Duodenal mucosa (tissue), 2 donors: ENCODE results near the gene MTERF2.
"Not testable (repeated sequence)": the region's sequence is repeated elsewhere in the genome, so short reads cannot be mapped to it uniquely, and the experiment has no call there.

Experiments
- H3K27ac ChIP-seq: one replicate; pipeline ENCODE4 v1.7.0; 2013; ENCODE audit warnings: low read depth, low read length
- H3K27me3 ChIP-seq, 2 donors: one replicate each; pipeline ENCODE4 v1.7.0; 2013; ENCODE audit warnings: low read length in 2 of 2, control low read depth in 1 of 2; ENCODE audit not compliant: insufficient read depth in 2 of 2, control insufficient read depth in 1 of 2
- H3K36me3 ChIP-seq, 2 donors: one replicate each; pipeline ENCODE4 v1.7.0; 2013; ENCODE audit warnings: low read length in 2 of 2, control low read depth in 1 of 2; ENCODE audit not compliant: insufficient read depth in 2 of 2, control insufficient read depth in 1 of 2
- H3K4me1 ChIP-seq, 2 donors: one replicate each; pipeline ENCODE4 v1.7.0; 2013; ENCODE audit warnings: low read length in 2 of 2, control low read depth in 1 of 2; ENCODE audit not compliant: insufficient read depth in 2 of 2, control insufficient read depth in 1 of 2
- H3K4me3 ChIP-seq, 2 donors: one replicate each; pipeline ENCODE4 v1.7.0; 2013; ENCODE audit warnings: low read length in 2 of 2, low read depth in 1 of 2
- H3K9ac ChIP-seq, 2 donors: one replicate each; pipeline ENCODE4 v1.7.0; 2013; ENCODE audit warnings: low read length in 2 of 2, low read depth in 1 of 2
- H3K9me3 ChIP-seq, 2 donors: one replicate each; pipeline ENCODE4 v1.7.0; 2013; ENCODE audit warnings: low read length in 2 of 2, control low read depth in 1 of 2; ENCODE audit not compliant: control insufficient read depth in 1 of 2

The MTERF2 gene

GRCh38 chr12:106986625-106987389, at the start of gene MTERF2:
TSS of gene MTERF2 (minus strand) at chr12:106987146. CDS start at chr12:106978714, 8,432 bp downstream.
- Histone ChIP-seq H3K9me3 (no peaks in the 10 kb centered on the region), H3K9ac (peak within 1 kb of the TSS; percentile 82 to 86), H3K27ac (peak within 1 kb of the TSS; percentile 83), H3K4me3 (peak within 1 kb of the TSS; percentile 81 to 87), H3K4me1 (peaks cover 22 to 32% of the 10 kb centered on the region in 2 donors), H3K27me3 (no peaks in the 10 kb centered on the region), H3K36me3 (peaks cover 0 to 5% of the 10 kb centered on the region in 2 donors)

- Histone ChIP-seq H3K4me1 (peaks cover 0 to 7% of the 10 kb centered on the region in 2 donors), H3K9me3 (peaks cover 0 to 2% of the 10 kb centered on the region in 2 donors), H3K4me3 (no peak overlapping the region)
Measured at GRCh38 chr12:107035733-107036132, 48.8 kb upstream of the MTERF2 start.

GRCh38 chr12:107033758-107034739, 47.1 kb upstream of the MTERF2 start:
- Histone ChIP-seq H3K27ac (no peak overlapping the region), H3K9me3 (peaks cover 0 to 2% of the 10 kb centered on the region in 2 donors), H3K27me3 (no peaks in the 10 kb centered on the region), H3K4me1 (peaks cover 0 to 16% of the 10 kb centered on the region in 2 donors), H3K4me3 (no peak overlapping the region), H3K9ac (no peak overlapping the region), H3K36me3 (no peaks in the 10 kb centered on the region)

More at GRCh38 chr12:107035733-107036132, 48.8 kb upstream of the MTERF2 start:
- Histone ChIP-seq H3K27ac (no peak overlapping the region), H3K27me3 (no peaks in the 10 kb centered on the region), H3K36me3 (no peaks in the 10 kb centered on the region), H3K9ac (no peak overlapping the region)

GRCh38 chr12:107032266-107032665, 45.3 kb upstream of the MTERF2 start:
- Histone ChIP-seq H3K36me3 (no peaks in the 10 kb centered on the region), H3K4me1 (peaks cover 4 to 23% of the 10 kb centered on the region in 2 donors), H3K27ac (no peak overlapping the region), H3K4me3 (no peak overlapping the region), H3K9ac (no peak overlapping the region), H3K9me3 (peaks cover 0 to 2% of the 10 kb centered on the region in 2 donors), H3K27me3 (no peaks in the 10 kb centered on the region)

- Histone ChIP-seq H3K9ac (no peak overlapping the region), H3K27ac (no peak overlapping the region), H3K4me3 (no peak overlapping the region), H3K9me3 (peaks cover 0 to 2% of the 10 kb centered on the region in 2 donors), H3K27me3 (no peaks in the 10 kb centered on the region), H3K4me1 (peaks cover 8 to 33% of the 10 kb centered on the region in 2 donors), H3K36me3 (no peaks in the 10 kb centered on the region)
Measured at GRCh38 chr12:107031061-107031460, 44.1 kb upstream of the MTERF2 start.

GRCh38 chr12:107029081-107029480, 42.1 kb upstream of the MTERF2 start:
- no peak overlapping the region for H3K9ac ChIP-seq
- H3K27ac ChIP-seq = no peak overlapping the region
- H3K27me3 ChIP-seq = no peaks in the 10 kb centered on the region
- no peak overlapping the region for H3K4me3 ChIP-seq
- H3K9me3 ChIP-seq = no peaks in the 10 kb centered on the region
- H3K36me3 ChIP-seq = no peaks in the 10 kb centered on the region
- H3K4me1 ChIP-seq = peaks cover 11 to 40% of the 10 kb centered on the region in 2 donors

GRCh38 chr12:107027636-107028053, 40.7 kb upstream of the MTERF2 start:
- Histone ChIP-seq H3K27ac (peak overlapping the region; percentile 68), H3K9me3 (no peaks in the 10 kb centered on the region), H3K4me3 (no peak overlapping the region), H3K9ac (peak overlapping the region in 1 of 2 donors; percentile 37), H3K27me3 (no peaks in the 10 kb centered on the region), H3K36me3 (no peaks in the 10 kb centered on the region), H3K4me1 (peaks cover 11 to 40% of the 10 kb centered on the region in 2 donors)

- H3K4me1 ChIP-seq = peaks cover 11 to 40% of the 10 kb centered on the region in 2 donors
- H3K9ac ChIP-seq = peak overlapping the region in 1 of 2 donors; percentile 37
- no peaks in the 10 kb centered on the region for H3K36me3 ChIP-seq
- peak overlapping the region; percentile 73 for H3K27ac ChIP-seq
- no peaks in the 10 kb centered on the region for H3K27me3 ChIP-seq
- H3K9me3 ChIP-seq = no peaks in the 10 kb centered on the region
- no peak overlapping the region for H3K4me3 ChIP-seq
Measured at GRCh38 chr12:107026806-107027635, 40.1 kb upstream of the MTERF2 start.

- not testable (repeated sequence) for H3K36me3 ChIP-seq, H3K9me3 ChIP-seq, H3K4me3 ChIP-seq, H3K27me3 ChIP-seq, H3K9ac ChIP-seq
- peaks cover 11 to 40% of the 10 kb centered on the region in 2 donors for H3K4me1 ChIP-seq
- H3K27ac ChIP-seq = peak overlapping the region; percentile 73
Measured at GRCh38 chr12:107026356-107026755, 39.4 kb upstream of the MTERF2 start.
